ENCODE results near the gene BLACAT1. TPM values are rescaled to one million over a fixed set of nuclear protein-coding genes. Genes with fewer than 3 reads are reported as not detected.

Gene BLACAT1
- total RNA-seq, 1 donor from 2014 or later, result 1.1 TPM

Small RNA genes within 50 kb of the gene (microRNA-seq; reads per million reads assigned to microRNA genes)
- 153 reads per million, percentile 78 among the genes with 10 or more reads in this experiment for gene MIR135B (ENCODE audit: unreplicated experiment)

Other genes starting within 250 kb of the BLACAT1 start
- 9.2 TPM for gene DSTYK, start 244.3 kb downstream of the BLACAT1 start, total RNA-seq (ENCODE audit: unreplicated experiment)
- 80.1 TPM for gene TMCC2, start 228.1 kb downstream of the BLACAT1 start, total RNA-seq (ENCODE audit: unreplicated experiment)
- gene NUAK2, start 134.3 kb downstream of the BLACAT1 start, total RNA-seq (ENCODE audit: unreplicated experiment), result 8.0 TPM
- gene KLHDC8A, start 99.1 kb downstream of the BLACAT1 start, total RNA-seq (ENCODE audit: unreplicated experiment), result 125 TPM
- 2.0 TPM for gene LEMD1, start 34.0 kb downstream of the BLACAT1 start, total RNA-seq (ENCODE audit: unreplicated experiment)
- 1.7 TPM for gene CDK18, start 48.6 kb upstream of the BLACAT1 start, total RNA-seq (ENCODE audit: unreplicated experiment)
- 20.0 TPM for gene ELK4, start 176.0 kb upstream of the BLACAT1 start, total RNA-seq (ENCODE audit: unreplicated experiment)
- 3.7 TPM for gene SLC45A3, start 224.5 kb upstream of the BLACAT1 start, total RNA-seq (ENCODE audit: unreplicated experiment)

Measured in glutamatergic neuron (in vitro differentiated cells).